ENCODE measurements around the gene FAM20A.

- TF ChIP-seq POLR2A (IDR thresholded peaks at IDR 0.05) (no peak), CTCF (IDR thresholded peaks at IDR 0.05) (no peak)
Observed at GRCh38 chr17:68509141-68510057, 91.8 kb downstream of the FAM20A start.
